D721Med (cell line): ENCODE measurements around the gene SPATA9.

Experiments
- DNase-seq: peaks from one replicate; pipeline ENCODE4 v3.0.0; 2011; ENCODE audit warnings: low spot score; ENCODE audit not compliant: insufficient read length
- FAIRE-seq: peaks from 2 replicates; lab custom pipeline; 2011; peaks lifted over from hg19 to GRCh38; lab: Jason Lieb, UNC
- TF ChIP-seq, protein P1 (sequence below): IDR thresholded peaks from 2 replicates; pipeline ENCODE4 v1.5.1; 2012; ENCODE audit warnings: mild to moderate bottlenecking, control low read depth; ENCODE audit not compliant: insufficient read depth; ENCODE audit errors: missing control alignments

SPATA9 gene

DNA sequence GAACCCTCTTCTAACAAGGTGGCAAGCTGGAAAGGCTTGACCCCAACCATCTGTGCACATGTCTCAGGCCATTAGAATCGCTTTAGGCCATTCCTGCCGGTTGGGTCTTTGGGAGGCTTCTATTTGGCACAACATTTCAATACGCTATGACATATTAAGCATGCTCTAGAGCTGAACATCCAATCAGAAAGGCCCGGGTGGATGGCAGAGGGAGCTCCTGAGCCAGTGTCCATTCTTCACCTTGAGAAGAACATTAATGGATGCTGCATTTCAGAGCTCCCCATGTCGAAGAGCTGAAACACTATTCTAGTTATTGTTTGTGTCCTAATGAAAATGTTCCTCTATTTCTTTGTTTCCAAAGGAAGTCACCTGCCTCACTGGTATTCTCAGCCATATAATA lies 12.8 kb downstream of the SPATA9 start:
- TF ChIP-seq, protein P1, sequence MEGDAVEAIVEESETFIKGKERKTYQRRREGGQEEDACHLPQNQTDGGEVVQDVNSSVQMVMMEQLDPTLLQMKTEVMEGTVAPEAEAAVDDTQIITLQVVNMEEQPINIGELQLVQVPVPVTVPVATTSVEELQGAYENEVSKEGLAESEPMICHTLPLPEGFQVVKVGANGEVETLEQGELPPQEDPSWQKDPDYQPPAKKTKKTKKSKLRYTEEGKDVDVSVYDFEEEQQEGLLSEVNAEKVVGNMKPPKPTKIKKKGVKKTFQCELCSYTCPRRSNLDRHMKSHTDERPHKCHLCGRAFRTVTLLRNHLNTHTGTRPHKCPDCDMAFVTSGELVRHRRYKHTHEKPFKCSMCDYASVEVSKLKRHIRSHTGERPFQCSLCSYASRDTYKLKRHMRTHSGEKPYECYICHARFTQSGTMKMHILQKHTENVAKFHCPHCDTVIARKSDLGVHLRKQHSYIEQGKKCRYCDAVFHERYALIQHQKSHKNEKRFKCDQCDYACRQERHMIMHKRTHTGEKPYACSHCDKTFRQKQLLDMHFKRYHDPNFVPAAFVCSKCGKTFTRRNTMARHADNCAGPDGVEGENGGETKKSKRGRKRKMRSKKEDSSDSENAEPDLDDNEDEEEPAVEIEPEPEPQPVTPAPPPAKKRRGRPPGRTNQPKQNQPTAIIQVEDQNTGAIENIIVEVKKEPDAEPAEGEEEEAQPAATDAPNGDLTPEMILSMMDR: no peak
- DNase-seq (no peak), FAIRE-seq (no peak)

DNA sequence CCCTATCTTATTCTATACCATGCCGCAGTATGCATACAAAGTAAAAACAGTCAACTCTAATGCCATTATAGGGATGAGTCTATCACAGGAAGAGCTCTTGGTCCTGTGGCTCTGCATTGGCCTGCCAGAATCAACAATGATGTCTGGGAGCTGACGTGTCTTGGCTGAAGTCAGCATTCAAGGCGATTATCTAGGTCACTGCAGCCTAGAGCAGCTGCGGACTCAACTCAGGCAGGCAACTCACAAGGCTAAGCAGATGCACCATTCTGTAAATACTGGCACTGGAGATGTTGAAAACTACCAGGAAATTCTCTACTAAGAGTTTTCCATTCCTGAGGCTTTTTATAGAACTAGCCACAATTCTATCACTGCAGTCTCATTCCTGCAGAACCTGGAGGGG lies 13.3 kb downstream of the SPATA9 start:
- FAIRE-seq (no peak), DNase-seq (no peak)
- TF ChIP-seq, protein P1: no peak

- TF ChIP-seq, protein P1: no peak
- DNase-seq (no peak), FAIRE-seq (no peak)
Observed at GRCh38 chr5:95668728-95669127, 14.1 kb downstream of the SPATA9 start.

DNA sequence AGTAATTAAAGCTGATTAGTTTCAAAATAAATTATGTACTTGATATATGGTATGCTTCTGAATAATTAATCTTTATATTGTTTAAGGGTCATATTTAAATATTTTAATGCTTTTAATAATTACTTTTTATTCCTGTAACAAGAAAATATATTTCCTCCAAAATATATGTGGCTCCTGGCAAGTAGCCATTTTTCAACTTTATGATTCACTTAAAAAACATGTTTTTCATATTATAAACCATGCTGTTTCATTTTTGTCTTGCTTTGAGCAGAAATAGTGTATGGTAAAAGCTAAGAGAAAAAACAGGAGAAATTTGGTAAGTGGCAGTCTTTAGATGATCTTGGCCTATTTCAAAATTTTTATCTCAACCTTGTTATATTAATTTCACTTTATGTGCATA lies 14.6 kb downstream of the SPATA9 start:
- TF ChIP-seq, protein P1: no peak
- FAIRE-seq (no peak), DNase-seq (no peak)

- DNase-seq (no peak), FAIRE-seq (no peak)
- TF ChIP-seq, protein P1: no peak
Observed at GRCh38 chr5:95667678-95668077, 15.1 kb downstream of the SPATA9 start.

DNA sequence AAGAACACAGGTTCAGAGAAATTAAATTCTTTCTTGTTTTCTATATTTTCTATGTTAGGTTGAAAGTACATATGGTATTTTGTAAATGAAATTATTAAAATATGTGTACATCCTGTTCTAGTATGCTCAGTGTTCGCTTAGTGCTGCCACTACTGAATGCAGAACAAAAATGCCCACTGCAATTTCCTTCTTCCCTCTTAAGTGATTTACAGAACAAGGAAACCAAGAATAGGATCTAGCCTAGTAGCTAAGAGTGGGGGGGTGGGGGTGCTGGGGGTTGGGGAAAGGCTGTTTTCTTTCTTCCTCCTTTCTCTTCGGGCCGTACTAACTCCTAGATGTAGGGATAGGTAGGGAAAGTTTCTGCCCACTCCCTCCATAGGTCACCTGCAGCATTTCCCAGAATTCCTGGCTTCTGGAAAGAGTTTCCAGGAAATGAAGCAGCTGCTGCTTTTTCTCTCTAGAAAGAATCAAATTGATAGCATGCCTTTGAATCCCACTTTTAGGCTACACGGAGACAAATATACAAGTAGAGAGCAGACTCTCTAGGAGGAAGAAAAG lies 15.7 kb downstream of the SPATA9 start:
- no peak for FAIRE-seq
- TF ChIP-seq, protein P1: no peak
- DNase-seq: no peak

GRCh38 chr5:95664204-95664786 lies 18.5 kb downstream of the SPATA9 start:
- DNase-seq: no peak
- TF ChIP-seq, protein P1: peak; percentile 90
- FAIRE-seq: peak; percentile 88
